Measurements from ENCODE around the gene SLC9A7.

DNA sequence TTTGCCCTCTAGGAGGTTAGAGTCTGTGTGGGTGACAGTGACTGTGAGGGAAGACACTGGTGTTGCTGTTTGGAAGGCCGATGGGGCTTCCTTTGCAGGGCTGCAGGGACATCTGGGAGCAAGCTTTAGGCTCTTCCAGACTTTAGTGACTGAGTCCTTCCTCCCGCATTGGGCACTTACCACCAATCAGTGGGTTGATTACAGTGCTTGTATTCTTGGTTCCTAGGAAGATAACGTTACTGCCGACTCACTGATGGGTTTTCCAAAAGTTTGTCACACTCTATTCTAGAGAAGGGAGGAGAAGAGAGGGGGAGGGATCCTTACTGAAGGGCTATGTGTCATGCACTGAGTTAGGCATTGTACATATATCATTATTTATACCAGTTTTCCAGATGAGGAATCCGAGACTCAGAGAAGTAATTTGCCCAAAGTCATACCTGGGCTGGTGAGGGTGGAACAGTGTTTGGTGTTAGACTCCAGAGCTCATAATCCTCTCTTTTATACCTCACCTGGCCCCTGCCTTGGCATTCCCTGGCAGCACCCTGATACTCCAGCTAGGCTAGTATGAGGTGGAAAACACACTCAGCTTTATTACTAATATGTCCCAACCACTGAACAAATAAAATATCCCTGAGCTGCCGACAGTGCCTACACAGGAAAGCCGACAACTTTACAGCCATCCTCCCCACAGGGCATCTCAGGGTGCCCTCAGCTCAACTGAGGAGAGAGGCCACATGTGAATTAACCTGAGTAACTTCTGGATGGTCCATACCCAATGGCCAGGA, 181.5 kb downstream of the SLC9A7 start:
- TF ChIP-seq SIN3A (IDR thresholded peaks at IDR 0.05; ENCODE audit: borderline replicate concordance, insufficient read depth, low read length) (no peak), FOXP2 (optimal IDR thresholded peaks at IDR 0.05; ENCODE audit: borderline replicate concordance, extremely low read depth, extremely low read length, insufficient read depth) (no peak)
